H9 (cell line): ENCODE results near the gene EXD2. TPM values are rescaled to one million over a fixed set of nuclear protein-coding genes. Genes with fewer than 3 reads are reported as not detected.

Experiments used
- DNase-seq: peaks from one replicate; pipeline ENCODE4 v3.0.0-alpha.2; 2017
- H2AFZ ChIP-seq: one replicate; pipeline ENCODE4 v1.6.1; 2013; ENCODE audit warnings: mild to moderate bottlenecking, low read length, control low read depth, moderate library complexity
- H2AK5ac ChIP-seq: 2 replicates; pipeline ENCODE4 v1.6.1; 2013; ENCODE audit warnings: low read length, control low read depth, mixed read lengths; ENCODE audit not compliant: insufficient read length
- H2BK120ac ChIP-seq: one replicate; pipeline ENCODE4 v1.6.1; 2013; ENCODE audit warnings: low read depth, mild to moderate bottlenecking, low read length, control low read depth, inconsistent platforms; ENCODE audit not compliant: poor library complexity, severe bottlenecking
- H2BK12ac ChIP-seq: 2 replicates; pipeline ENCODE4 v1.6.1; 2013; ENCODE audit warnings: low read length, control low read depth, mixed read lengths, low read depth; ENCODE audit not compliant: insufficient read length
- H2BK15ac ChIP-seq: 2 replicates; pipeline ENCODE4 v1.6.1; 2013; ENCODE audit warnings: low read depth, low read length, control low read depth
- H2BK20ac ChIP-seq: one replicate; pipeline ENCODE4 v1.6.1; 2013; ENCODE audit warnings: low read depth, mild to moderate bottlenecking, low read length, control low read depth, inconsistent platforms; ENCODE audit not compliant: poor library complexity, severe bottlenecking
- H2BK5ac ChIP-seq: 2 replicates; pipeline ENCODE4 v1.6.1; 2013; ENCODE audit warnings: low read length, control low read depth, mixed read lengths; ENCODE audit not compliant: insufficient read length
- H3K14ac ChIP-seq: 2 replicates; pipeline ENCODE4 v1.6.1; 2013; ENCODE audit warnings: low read length, control low read depth; ENCODE audit not compliant: insufficient read depth
- H3K18ac ChIP-seq: 2 replicates; pipeline ENCODE4 v1.6.1; 2013; ENCODE audit warnings: low read depth, mild to moderate bottlenecking, mixed read lengths, low read length, control low read depth; ENCODE audit not compliant: insufficient read length
- H3K23ac ChIP-seq: 2 replicates; pipeline ENCODE4 v1.6.1; 2013; ENCODE audit warnings: low read length, control low read depth, mixed read lengths, low read depth; ENCODE audit not compliant: insufficient read length
- H3K23me2 ChIP-seq: 2 replicates; pipeline ENCODE4 v1.6.1; 2013; ENCODE audit warnings: low read depth, mild to moderate bottlenecking, mixed read lengths, low read length, control low read depth; ENCODE audit not compliant: insufficient read length, poor library complexity, severe bottlenecking
- H3K27ac ChIP-seq: 2 replicates; pipeline ENCODE4 v1.5.1; 2013; ENCODE audit warnings: low read length, control low read depth, mixed read lengths, low read depth; ENCODE audit not compliant: insufficient read length
- H3K27me3 ChIP-seq: 2 replicates; pipeline ENCODE4 v1.6.1; 2013; ENCODE audit warnings: low read length, control low read depth, inconsistent platforms; ENCODE audit not compliant: insufficient read depth
- H3K4ac ChIP-seq: 2 replicates; pipeline ENCODE4 v1.6.1; 2013; ENCODE audit warnings: low read depth, mild to moderate bottlenecking, control low read depth, inconsistent platforms, low read length, moderate library complexity
- H3K4me1 ChIP-seq: 2 replicates; pipeline ENCODE4 v1.6.1; 2013; ENCODE audit warnings: low read length, control low read depth, inconsistent platforms; ENCODE audit not compliant: insufficient read depth
- H3K4me2 ChIP-seq: 2 replicates; pipeline ENCODE4 v1.6.1; 2013; ENCODE audit warnings: low read length, control low read depth, mixed read lengths; ENCODE audit not compliant: insufficient read length, insufficient read depth
- H3K56ac ChIP-seq: 2 replicates; pipeline ENCODE4 v1.6.1; 2013; ENCODE audit warnings: low read depth, mild to moderate bottlenecking, mixed read lengths, low read length, control low read depth; ENCODE audit not compliant: insufficient read length
- H3K79me1 ChIP-seq: 2 replicates; pipeline ENCODE4 v1.6.1; 2013; ENCODE audit warnings: low read depth, mild to moderate bottlenecking, moderate library complexity, low read length, control low read depth, inconsistent platforms; ENCODE audit not compliant: insufficient read depth, poor library complexity, severe bottlenecking
- H3K79me2 ChIP-seq: 2 replicates; pipeline ENCODE4 v1.6.1; 2013; ENCODE audit warnings: low read length, control low read depth, inconsistent platforms; ENCODE audit not compliant: insufficient read depth
- H3K9ac ChIP-seq: 2 replicates; pipeline ENCODE4 v1.6.1; 2013; ENCODE audit warnings: low read length, control low read depth, mixed read lengths; ENCODE audit not compliant: insufficient read length; ENCODE audit errors: extremely low read depth
- H3K9me3 ChIP-seq: one replicate; pipeline ENCODE4 v1.6.1; 2013; ENCODE audit warnings: low read depth, low read length, inconsistent platforms; ENCODE audit not compliant: control insufficient read depth
- H3T11ph ChIP-seq: one replicate; pipeline ENCODE4 v1.6.1; 2013; ENCODE audit warnings: mild to moderate bottlenecking, low read length, control low read depth, inconsistent platforms
- H4K20me1 ChIP-seq: one replicate; pipeline ENCODE4 v1.6.1; 2013; ENCODE audit not compliant: control insufficient read depth, insufficient read length, insufficient read depth
- H4K5ac ChIP-seq: 2 replicates; pipeline ENCODE4 v1.6.1; 2013; ENCODE audit warnings: low read depth, mild to moderate bottlenecking, mixed read lengths, low read length, control low read depth; ENCODE audit not compliant: insufficient read length
- H4K8ac ChIP-seq: replicated peaks from 2 replicates; pipeline ENCODE4 v1.6.1; 2013; ENCODE audit warnings: low read length, control low read depth, mixed read lengths, low read depth; ENCODE audit not compliant: insufficient read length
- H4K91ac ChIP-seq: 2 replicates; pipeline ENCODE4 v1.6.1; 2013; ENCODE audit warnings: low read depth, mild to moderate bottlenecking, moderate library complexity, mixed read lengths, low read length, control low read depth; ENCODE audit not compliant: insufficient read length
- H3K27ac Mint-ChIP-seq, 3 experiments: 2 replicates in 2 of 3; 3 replicates in 1 of 3; pipeline ENCODE4 v1.8.0; 2020 to 2021; ENCODE audit warnings: mixed read lengths in 3 of 3, mild to moderate bottlenecking in 1 of 3, moderate library complexity in 1 of 3
- H3K27me3 Mint-ChIP-seq: 2 replicates; pipeline ENCODE4 v1.8.0; 2021; ENCODE audit warnings: low read depth, mild to moderate bottlenecking, moderate library complexity, mixed read lengths
- H3K36me3 Mint-ChIP-seq, 3 experiments: 2 replicates in 2 of 3; 3 replicates in 1 of 3; pipeline ENCODE4 v1.8.0; 2020 to 2021; ENCODE audit warnings: low read depth in 3 of 3, mixed read lengths in 3 of 3; ENCODE audit not compliant: insufficient read depth in 1 of 3
- H3K4me1 Mint-ChIP-seq, 2 experiments: 2 replicates each; pipeline ENCODE4 v1.8.0; 2020; ENCODE audit warnings: mixed read lengths in 2 of 2
- H3K4me3 Mint-ChIP-seq, 2 experiments: 2 replicates in 1 of 2; 3 replicates in 1 of 2; pipeline ENCODE4 v1.8.0; 2020 to 2021; ENCODE audit warnings: mild to moderate bottlenecking in 2 of 2, mixed read lengths in 2 of 2, moderate library complexity in 1 of 2
- H3K9me3 Mint-ChIP-seq, 2 experiments: 2 replicates in 1 of 2; 3 replicates in 1 of 2; pipeline ENCODE4 v1.8.0; 2020; ENCODE audit warnings: mild to moderate bottlenecking in 2 of 2, mixed read lengths in 2 of 2, moderate library complexity in 1 of 2
- WGBS: extraction: QIAGEN DNeasy Blood & Tissue Kit; methylation state at CpG from one replicate; pipeline ENCODE4 v1.1.7; 2013; ENCODE audit warnings: missing lambda C conversion rate, low lambda C conversion rate, mixed read lengths; ENCODE audit not compliant: insufficient read length; ENCODE audit errors: extremely low coverage; 5-methylcytosine and 5-hydroxymethylcytosine counted together
- total RNA-seq: library from RNA; stranded (reverse); gene quantifications from 2 replicates; pipeline ENCODE4 v1.2.1, GENCODE V29; 2021
- TF ChIP-seq, protein P1 (sequence below): fragments of 200-600 bp; sonication (generic); conservative IDR thresholded peaks from 3 replicates; pipeline ENCODE4 v1.8.0; 2021; ENCODE audit warnings: antibody characterized with exemption, mild to moderate bottlenecking

EXD2 gene
- total RNA-seq, 1 experiment from 2014 or later: 19.6 TPM

DNA sequence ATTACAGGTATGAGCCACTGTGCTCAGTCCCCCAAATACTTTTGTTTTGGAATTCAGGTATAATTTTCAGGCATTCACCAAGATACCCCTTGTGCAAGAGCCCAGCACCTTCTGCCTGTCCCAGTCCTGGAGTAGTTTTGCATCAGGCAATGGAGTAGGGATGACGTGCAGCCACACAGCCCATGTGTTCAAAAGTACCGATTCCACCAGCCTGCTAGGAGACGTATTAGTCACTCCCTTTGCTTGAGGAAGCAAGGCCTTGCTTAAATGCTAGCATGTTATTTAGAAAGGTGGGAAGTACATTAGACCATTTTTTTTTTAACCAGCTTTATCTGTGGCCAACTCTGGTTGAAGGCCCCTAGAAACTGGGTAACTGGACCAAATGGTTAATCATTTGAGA is 53.6 kb downstream of the EXD2 start:
- no peak for DNase-seq
- H3K4me2 ChIP-seq: no peak overlapping the region
- no peak overlapping the region for H3K23ac ChIP-seq
- no peak overlapping the region for H3T11ph ChIP-seq
- H3K56ac ChIP-seq: no peak overlapping the region
- H2BK120ac ChIP-seq: no peak overlapping the region
- H3K4me1 ChIP-seq: no peaks in the 10 kb centered on the region
- H3K18ac ChIP-seq: no peak overlapping the region
- Mint-ChIP-seq H3K36me3 (peaks cover 1 to 18% (median 11%) of the 10 kb centered on the region in 3 experiments; a peak in 5 of 7 replicates), H3K27me3 (no peaks in the 10 kb centered on the region; the same call in none of the 2 replicates), H3K9me3 (no peaks in the 10 kb centered on the region), H3K4me1 (no peaks in the 10 kb centered on the region), H3K27ac (no peak overlapping the region), H3K4me3 (no peak overlapping the region)
- H3K23me2 ChIP-seq: no peaks in the 10 kb centered on the region
- H2BK5ac ChIP-seq: no peak overlapping the region
- H4K5ac ChIP-seq: no peak overlapping the region
- no peaks in the 10 kb centered on the region for H3K27me3 ChIP-seq
- no peak overlapping the region for H2BK15ac ChIP-seq
- no peak overlapping the region for H4K8ac ChIP-seq
- no peak overlapping the region for H2BK20ac ChIP-seq
- no peaks in the 10 kb centered on the region for H3K9me3 ChIP-seq
- H3K9ac ChIP-seq: no peak overlapping the region
- no peak overlapping the region for H2BK12ac ChIP-seq
- no peak overlapping the region for H2AFZ ChIP-seq
- no peak overlapping the region for H3K4ac ChIP-seq
- no peak overlapping the region for H3K27ac ChIP-seq
- H2AK5ac ChIP-seq: no peak overlapping the region
- no peaks in the 10 kb centered on the region for H4K20me1 ChIP-seq
- WGBS: no CpG with 5 or more reads among the region's 3 CpGs
- H4K91ac ChIP-seq: no peak overlapping the region
- no peak overlapping the region for H3K14ac ChIP-seq
- H3K79me1 ChIP-seq: no peaks in the 10 kb centered on the region
- H3K79me2 ChIP-seq: 0 out of 2 replicates have a peak, but pooled peaks cover 2% of the 10 kb centered on the region
- TF ChIP-seq, protein P1, sequence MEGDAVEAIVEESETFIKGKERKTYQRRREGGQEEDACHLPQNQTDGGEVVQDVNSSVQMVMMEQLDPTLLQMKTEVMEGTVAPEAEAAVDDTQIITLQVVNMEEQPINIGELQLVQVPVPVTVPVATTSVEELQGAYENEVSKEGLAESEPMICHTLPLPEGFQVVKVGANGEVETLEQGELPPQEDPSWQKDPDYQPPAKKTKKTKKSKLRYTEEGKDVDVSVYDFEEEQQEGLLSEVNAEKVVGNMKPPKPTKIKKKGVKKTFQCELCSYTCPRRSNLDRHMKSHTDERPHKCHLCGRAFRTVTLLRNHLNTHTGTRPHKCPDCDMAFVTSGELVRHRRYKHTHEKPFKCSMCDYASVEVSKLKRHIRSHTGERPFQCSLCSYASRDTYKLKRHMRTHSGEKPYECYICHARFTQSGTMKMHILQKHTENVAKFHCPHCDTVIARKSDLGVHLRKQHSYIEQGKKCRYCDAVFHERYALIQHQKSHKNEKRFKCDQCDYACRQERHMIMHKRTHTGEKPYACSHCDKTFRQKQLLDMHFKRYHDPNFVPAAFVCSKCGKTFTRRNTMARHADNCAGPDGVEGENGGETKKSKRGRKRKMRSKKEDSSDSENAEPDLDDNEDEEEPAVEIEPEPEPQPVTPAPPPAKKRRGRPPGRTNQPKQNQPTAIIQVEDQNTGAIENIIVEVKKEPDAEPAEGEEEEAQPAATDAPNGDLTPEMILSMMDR: no peak
